Endothelial cell of umbilical vein (primary cell): Measurements from ENCODE around the gene CCR5AS.
A peak's percentile ranks its signal among the peaks of the same experiment; 100 is the strongest.
"Not testable (repeated sequence)": the region's sequence is repeated elsewhere in the genome, so short reads cannot be mapped to it uniquely, and the experiment has no call there.

ENCODE experiments used
- BruUV-seq: library from RNA; stranded (reverse); fragments of 400-500 nt; replicated peaks from 2 replicates; lab custom pipeline; 2021; lab: Mats Ljungman, UMichigan
- CTCF ChIA-PET: fragments of 300-600, 350-600 bp; sonication (Branson Sonifier 250); formaldehyde crosslinking; loops from one replicate; lab custom pipeline; 2021; ENCODE audit warnings: antibody characterized with exemption, inconsistent platforms; lab: Charles Lee
- POLR2A ChIA-PET: fragments of 300-600, 350-600 bp; sonication (Branson Sonifier 250); formaldehyde crosslinking; loops from one replicate; lab custom pipeline; 2021; ENCODE audit warnings: antibody characterized with exemption, inconsistent platforms; lab: Charles Lee
- DNase-seq: peaks from one replicate; pipeline ENCODE4 v3.0.0-alpha.2; 2011; ENCODE audit warnings: low read depth, low spot score
- FAIRE-seq: peaks from 2 replicates; lab custom pipeline; 2011; peaks lifted over from hg19 to GRCh38; lab: Jason Lieb, UNC
- H2AFZ ChIP-seq: 2 replicates; pipeline ENCODE4 v1.6.0; 2012; ENCODE audit warnings: low read depth, low read length, control low read depth, inconsistent platforms
- H3K27ac ChIP-seq: 2 replicates; pipeline ENCODE4 v1.5.1; 2011; ENCODE audit warnings: low read depth, mild to moderate bottlenecking, control low read depth, low read length, moderate library complexity; ENCODE audit not compliant: insufficient read depth
- H3K27me3 ChIP-seq, 2 experiments: 2 replicates each; pipeline versions ENCODE4 v1.6.0 to v1.6.1; 2011; ENCODE audit warnings: low read length in 2 of 2, mixed read lengths in 1 of 2; ENCODE audit not compliant: control insufficient read depth in 2 of 2, insufficient read depth in 2 of 2
- H3K36me3 ChIP-seq, 2 experiments: 2 replicates in 1 of 2; 3 replicates in 1 of 2; pipeline ENCODE4 v1.5.1; 2011; ENCODE audit warnings: low read length in 2 of 2, mild to moderate bottlenecking in 1 of 2, moderate library complexity in 1 of 2; ENCODE audit not compliant: control insufficient read depth in 2 of 2, insufficient read depth in 2 of 2; ENCODE audit errors: extremely low read depth in 1 of 2
- H3K4me1 ChIP-seq: 3 replicates; pipeline ENCODE4 v1.5.1; 2011; ENCODE audit warnings: mild to moderate bottlenecking, low read length; ENCODE audit not compliant: control insufficient read depth, insufficient read depth; ENCODE audit errors: extremely low read depth
- H3K4me2 ChIP-seq: 2 replicates; pipeline ENCODE4 v1.6.1; 2011; ENCODE audit warnings: low read length, control low read depth, mixed read lengths; ENCODE audit not compliant: insufficient read depth
- H3K4me3 ChIP-seq, 3 experiments: fragments of 200-600 bp in 1 of 3; sonication (generic), shearing (Covaris generic) in 1 of 3; replicated peaks in 1 of 3; 2 replicates each; pipeline ENCODE4 v1.5.1; 2011 to 2016; ENCODE audit warnings: control low read depth in 3 of 3, low read length in 3 of 3, mild to moderate bottlenecking in 2 of 3, inconsistent platforms in 1 of 3, low read depth in 1 of 3, moderate library complexity in 1 of 3; ENCODE audit not compliant: insufficient read depth in 1 of 3
- H3K79me2 ChIP-seq: 2 replicates; pipeline ENCODE4 v1.6.0; 2012; ENCODE audit warnings: low read length, inconsistent platforms; ENCODE audit not compliant: control insufficient read depth, insufficient read depth
- H3K9ac ChIP-seq: replicated peaks from 2 replicates; pipeline ENCODE3; 2011; ENCODE audit warnings: low read length, control low read depth; ENCODE audit not compliant: insufficient read depth; ENCODE audit errors: extremely low read depth
- H3K9me1 ChIP-seq: replicated peaks from 3 replicates; pipeline ENCODE4 v1.6.0; 2011; ENCODE audit warnings: mild to moderate bottlenecking, low read length; ENCODE audit not compliant: control insufficient read depth, insufficient read depth; ENCODE audit errors: extremely low read depth
- H3K9me3 ChIP-seq: replicated peaks from 2 replicates; pipeline ENCODE4 v1.5.1; 2012; ENCODE audit warnings: low read length, inconsistent platforms; ENCODE audit not compliant: control insufficient read depth, insufficient read depth
- H4K20me1 ChIP-seq: replicated peaks from 2 replicates; pipeline ENCODE3; 2011; ENCODE audit warnings: mild to moderate bottlenecking, low read length; ENCODE audit not compliant: control insufficient read depth, insufficient read depth; ENCODE audit errors: extremely low read depth
- EZH2 ChIP-seq: IDR thresholded peaks from 2 replicates; pipeline ENCODE4 v1.6.1; 2012; ENCODE audit warnings: borderline replicate concordance, low read depth, mild to moderate bottlenecking, moderate library complexity, low read length, inconsistent platforms; ENCODE audit not compliant: severe bottlenecking
- FOS ChIP-seq: IDR thresholded peaks from 2 replicates; pipeline ENCODE4 v1.6.1; 2011; ENCODE audit warnings: mild to moderate bottlenecking, low read length, moderate library complexity, borderline replicate concordance; ENCODE audit not compliant: insufficient read depth
- GATA2 ChIP-seq: IDR thresholded peaks from 2 replicates; pipeline ENCODE4 v1.7.0; 2011; ENCODE audit warnings: low read depth, mild to moderate bottlenecking, moderate library complexity, mixed read lengths, low read length; ENCODE audit not compliant: insufficient read length, insufficient read depth
- JUN ChIP-seq: IDR thresholded peaks from 2 replicates; pipeline ENCODE4 v1.6.1; 2011; ENCODE audit warnings: borderline replicate concordance, low read depth; ENCODE audit not compliant: insufficient read length, insufficient read depth
- MYC ChIP-seq: IDR thresholded peaks from one replicate; pipeline ENCODE4 v1.6.1; 2011; ENCODE audit warnings: mild to moderate bottlenecking, low read depth, low read length
- POLR2A ChIP-seq: IDR thresholded peaks from 2 replicates; pipeline ENCODE4 v1.6.1; 2012; ENCODE audit warnings: low read depth, mild to moderate bottlenecking, control low read depth, low read length
- POLR2AphosphoS5 ChIP-seq: IDR thresholded peaks from 2 replicates; pipeline ENCODE4 v1.6.1; 2012; ENCODE audit warnings: low read depth, mild to moderate bottlenecking, control low read depth, low read length, moderate library complexity; ENCODE audit not compliant: insufficient read depth
- dilution Hi-C: fragments of 300-500 bp; cut with MboI; formaldehyde crosslinking; loops from one replicate; pipeline ENCODE4 v1.15.0; 2019; ENCODE audit warnings: low sequenced_read_pairs; ENCODE audit not compliant: extremely low pct_ligation_motif_present
- intact Hi-C: fragments of 100-400 bp; cut with micrococcal nuclease; formaldehyde crosslinking; loops from one replicate; pipeline ENCODE4 v1.10.0; 2022
- TF ChIP-seq, protein P1 (sequence below): IDR thresholded peaks from 2 replicates; pipeline ENCODE4 v1.6.1; 2011; ENCODE audit not compliant: insufficient read depth, insufficient read length

The CCR5AS gene

DNA sequence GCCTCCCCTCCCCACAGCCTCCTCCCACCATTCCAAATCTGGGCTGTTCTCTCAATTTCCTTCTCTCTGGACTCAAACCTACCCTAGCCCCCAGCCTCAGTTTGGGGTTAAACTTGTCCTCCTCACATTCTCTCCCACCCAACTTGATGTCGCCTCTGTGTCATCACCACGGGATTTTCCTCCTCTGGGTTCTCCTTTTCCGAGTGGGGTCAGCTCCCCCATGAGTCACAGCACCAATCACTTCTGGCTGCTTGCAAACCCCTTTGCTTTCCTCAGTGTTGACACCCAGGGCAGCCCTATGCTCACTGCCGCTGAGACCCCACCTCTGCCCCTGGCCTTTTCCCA is 451 bp downstream of the CCR5AS start:
- intact Hi-C loops (no loop called here), dilution Hi-C loops (no loop called here)
- Histone ChIP-seq H3K9me1 (no peaks in the 10 kb centered on the region), H3K4me1 (peaks cover 40% of the 10 kb centered on the region), H3K79me2 (no peaks in the 10 kb centered on the region), H3K9ac (peak overlapping the region; percentile 22), H3K9me3 (no peaks in the 10 kb centered on the region), H3K4me3 (no peak overlapping the region), H3K36me3 (no peaks in the 10 kb centered on the region), H3K27ac (peak overlapping the region; percentile 63), H3K27me3 (no peaks in the 10 kb centered on the region), H3K4me2 (peak overlapping the region; percentile 31), H2AFZ (peak overlapping the region; percentile 0), H4K20me1 (no peaks in the 10 kb centered on the region)
- TF ChIP-seq EZH2 (no peak), FOS (peak; percentile 27), POLR2AphosphoS5 (no peak), POLR2A (no peak)
- ChIA-PET CTCF (interaction anchor here (1.0 to 6.8 kb wide), 4 partner anchors 22 to 130 kb away, joined by 4 to 50 read pairs (median 12); no protein-coding TSS in a partner anchor), POLR2A (no interaction called here)
- no TSS peak for BruUV-seq
- DNase-seq, result peak; percentile 59
- no peak for FAIRE-seq

DNA sequence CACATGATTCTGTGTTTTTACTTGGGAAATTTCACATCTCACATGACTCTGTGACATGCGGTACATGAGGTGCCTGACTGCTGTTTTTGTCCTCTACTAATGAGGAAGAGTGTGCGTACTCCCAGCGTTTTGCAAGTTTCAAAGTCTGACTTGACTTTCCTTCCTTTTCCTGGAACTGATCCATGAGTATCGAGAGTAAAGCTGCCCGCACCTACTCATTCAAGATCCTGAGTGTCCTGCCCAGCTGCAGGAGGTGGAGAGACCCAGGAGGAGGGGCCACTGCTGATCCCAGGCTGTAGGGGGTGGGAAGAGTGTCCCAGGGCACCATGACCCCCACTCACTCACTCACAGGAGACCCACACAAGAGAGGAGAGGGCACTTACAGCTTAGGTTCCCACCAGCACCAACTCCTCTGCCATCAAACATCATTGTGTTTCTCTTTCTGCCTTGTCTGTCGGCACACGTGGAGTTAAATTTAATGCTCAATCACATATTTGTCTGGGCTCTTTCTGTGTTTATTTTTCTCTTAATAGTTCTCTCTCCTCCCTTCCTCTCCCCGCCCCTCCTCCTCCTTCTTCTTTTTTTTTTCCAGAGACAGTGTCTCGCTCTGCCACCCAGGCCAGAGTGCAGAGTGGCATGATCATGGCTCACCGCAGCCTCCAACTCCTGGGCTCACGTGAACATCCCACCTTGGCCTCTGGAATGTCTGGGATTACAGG is 1.4 kb downstream of the CCR5AS start:
- no TSS peak for BruUV-seq
- dilution Hi-C loops, result no loop called here
- peak overlapping the region; percentile 20 for H3K9ac ChIP-seq
- TF ChIP-seq POLR2AphosphoS5 (no peak), MYC (no peak), FOS (no peak), JUN (no peak), GATA2 (no peak)
- TF ChIP-seq, protein P1, sequence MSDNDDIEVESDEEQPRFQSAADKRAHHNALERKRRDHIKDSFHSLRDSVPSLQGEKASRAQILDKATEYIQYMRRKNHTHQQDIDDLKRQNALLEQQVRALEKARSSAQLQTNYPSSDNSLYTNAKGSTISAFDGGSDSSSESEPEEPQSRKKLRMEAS, result no peak
- peak overlapping the region; percentile 92 for H2AFZ ChIP-seq
- H3K9me1 ChIP-seq, result no peaks in the 10 kb centered on the region
- peak overlapping the region; percentile 31 for H3K4me2 ChIP-seq
- FAIRE-seq (peak; percentile 72), DNase-seq (peak; percentile 69)
- H3K4me3 ChIP-seq, result no peak overlapping the region
- peaks cover 40% of the 10 kb centered on the region for H3K4me1 ChIP-seq
- H4K20me1 ChIP-seq, result no peaks in the 10 kb centered on the region
- no peaks in the 10 kb centered on the region for H3K79me2 ChIP-seq
- H3K9me3 ChIP-seq, result no peaks in the 10 kb centered on the region
- intact Hi-C loops, result no loop called here
- CTCF ChIA-PET, result interaction anchor here (1.0 to 6.8 kb wide), 5 partner anchors 19 to 129 kb away, joined by 3 to 50 read pairs (median 11); no protein-coding TSS in a partner anchor
- H3K27me3 ChIP-seq, result no peaks in the 10 kb centered on the region
- POLR2A ChIA-PET, result no interaction called here
- peak overlapping the region; percentile 63 for H3K27ac ChIP-seq
- no peaks in the 10 kb centered on the region for H3K36me3 ChIP-seq

DNA sequence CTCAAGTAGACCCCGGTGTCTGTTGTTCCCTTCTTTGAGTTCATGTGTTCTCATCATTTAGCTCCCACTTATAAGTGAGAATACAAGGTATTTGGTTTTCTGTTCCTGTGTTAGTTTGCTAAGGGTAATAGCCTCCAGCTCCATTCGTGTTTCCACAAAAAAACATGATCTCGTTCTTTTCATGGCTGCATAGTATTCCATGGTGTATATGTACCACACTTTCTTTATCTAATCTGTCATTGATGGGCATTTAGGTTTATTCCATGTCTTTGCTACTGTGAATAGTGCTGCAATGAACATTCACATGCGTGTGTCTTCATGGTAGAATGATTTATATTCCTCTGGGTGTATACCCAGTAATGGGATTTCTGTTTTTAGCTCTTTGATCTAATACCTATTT is 4.0 kb downstream of the CCR5AS start:
- H3K4me2 ChIP-seq, H3K4me3 ChIP-seq, dilution Hi-C loops, H3K9ac ChIP-seq, H2AFZ ChIP-seq, H3K27ac ChIP-seq, FAIRE-seq, H4K20me1 ChIP-seq, H3K9me3 ChIP-seq, H3K9me1 ChIP-seq, POLR2A ChIA-PET, H3K36me3 ChIP-seq, H3K27me3 ChIP-seq, intact Hi-C loops, H3K79me2 ChIP-seq, BruUV-seq, DNase-seq: not testable (repeated sequence)
- peaks cover 42% of the 10 kb centered on the region for H3K4me1 ChIP-seq
- CTCF ChIA-PET, result interaction anchor here (1.1 to 6.8 kb wide), 2 partner anchors 9 to 25 kb away, joined by 3 to 50 read pairs; no protein-coding TSS in a partner anchor
